Stomach (tissue), 9 donors: Measurements from ENCODE around the gene ROBO2. TPM values are rescaled to one million over a fixed set of nuclear protein-coding genes. Genes with fewer than 3 reads are reported as not detected.

ENCODE experiments used
- DNase-seq, 2 donors: peaks; one replicate each; pipeline versions ENCODE4 v3.0.0 to v3.0.0-alpha.2; 2013 to 2019
- H3K27ac ChIP-seq, 5 donors: fragments of 200-600 bp in 4 of 5; sonication (generic) in 4 of 5; one replicate each; pipeline ENCODE4 v1.5.1; 2013 to 2019; ENCODE audit warnings: mild to moderate bottlenecking in 1 of 5, moderate library complexity in 1 of 5
- H3K27me3 ChIP-seq, 3 donors: fragments of 200-600 bp; sonication (generic); one replicate each; pipeline ENCODE4 v1.5.1; 2017 to 2019; ENCODE audit warnings: mixed run types in 1 of 3
- H3K36me3 ChIP-seq, 4 donors: fragments of 200-600 bp; sonication (generic); 1 replicate in 3 of 4; 2 replicates in 1 of 4; pipeline ENCODE4 v1.5.1; 2016 to 2019
- H3K4me1 ChIP-seq, 4 donors: fragments of 200-600 bp; sonication (generic); one replicate each; pipeline ENCODE4 v1.5.1; 2016 to 2019
- H3K4me3 ChIP-seq, 4 donors: fragments of 200-600 bp; sonication (generic) in 3 of 4; one replicate each; pipeline ENCODE4 v1.5.1; 2016 to 2019; ENCODE audit warnings: mild to moderate bottlenecking in 1 of 4
- H3K9me3 ChIP-seq, 4 donors: fragments of 200-600 bp; sonication (generic); one replicate each; pipeline ENCODE4 v1.5.1; 2016 to 2019
- EP300 ChIP-seq: sonication (generic); formaldehyde crosslinking; IDR thresholded peaks from one replicate; pipeline ENCODE4 v1.6.1; 2017; ENCODE audit warnings: antibody characterized with exemption
- POLR2A ChIP-seq, 4 donors: fragments of 450-650 bp; IDR thresholded peaks; one replicate each; pipeline ENCODE4 v1.6.1; 2016; ENCODE audit warnings: antibody characterized with exemption in 4 of 4, control low read depth in 2 of 4, mild to moderate bottlenecking in 1 of 4, moderate library complexity in 1 of 4
- POLR2AphosphoS5 ChIP-seq, 3 donors: sonication (generic); formaldehyde crosslinking; IDR thresholded peaks; one replicate each; pipeline ENCODE4 v1.6.1; 2016; ENCODE audit warnings: antibody characterized with exemption in 3 of 3
- WGBS, 5 donors: extraction: QIAGEN DNeasy Blood & Tissue Kit in 3 of 5; methylation state at CpG; one replicate each; pipeline versions ENCODE4 v1.1.5 to v1.1.7; 2013 to 2018; 5-methylcytosine and 5-hydroxymethylcytosine counted together
- intact Hi-C: fragments of 100-400 bp; cut with DNase I; formaldehyde crosslinking; loops from one replicate; pipeline ENCODE4 v1.15.1; 2023; ENCODE audit warnings: low total_unique reads
- polyA plus RNA-seq, 3 donors: library from polyadenylated mRNA; stranded (reverse); fragments of 200-250 nt; gene quantifications; one replicate each; pipeline ENCODE4 v1.2.3, GENCODE V29; 2013
- total RNA-seq, 5 donors: library from RNA; depleted of rRNA; stranded (reverse); fragments of >200 nt; gene quantifications; one replicate each; pipeline versions ENCODE4 v1.1.0 to v1.2.3, GENCODE V29; 2014 to 2016
- TF ChIP-seq, protein P1 (sequence below), 7 experiments: fragments of 450-650 bp in 4 of 7; fragments of 200-600 bp in 3 of 7; sonication (generic) in 3 of 7; IDR thresholded peaks; one replicate each; pipeline ENCODE4 v1.5.1; 2016 to 2019; ENCODE audit warnings: antibody characterized with exemption in 7 of 7, control low read depth in 2 of 7, mild to moderate bottlenecking in 1 of 7
- donor health status: healthy with polysubstance abuse.
- donor health status: Bipolar disorder and iron deficiency.
- donor health status: healthy.

ROBO2 gene
- total and polyA plus RNA-seq, 8 donors = 0.25 to 11.4 (median 0.45) TPM; not detected in 2

DNA sequence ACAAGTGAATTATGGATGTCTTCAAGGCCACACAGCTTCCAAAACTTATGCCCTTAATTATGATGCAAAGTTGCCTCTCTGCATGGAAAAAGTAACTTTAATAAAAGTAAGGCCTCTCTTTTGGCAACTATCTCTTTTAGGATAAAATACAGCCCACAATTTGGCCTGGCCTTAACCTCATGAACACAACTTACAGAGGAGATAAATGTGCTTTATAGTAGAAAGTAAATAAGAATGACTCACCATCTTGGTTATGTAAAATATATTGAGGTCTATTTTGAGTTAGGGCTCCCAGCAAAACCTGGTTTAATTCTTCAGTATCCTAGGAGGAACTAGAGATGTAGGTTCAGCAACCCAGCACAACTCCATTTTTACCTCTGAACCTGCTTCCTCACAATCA is 164.0 kb downstream of the ROBO2 start:
- Histone ChIP-seq H3K27ac (no peak overlapping the region), H3K9me3 (no peaks in the 10 kb centered on the region), H3K36me3 (no peaks in the 10 kb centered on the region), H3K27me3 (no peaks in the 10 kb centered on the region), H3K4me1 (no peaks in the 10 kb centered on the region), H3K4me3 (no peak overlapping the region)
- TF ChIP-seq, protein P1, sequence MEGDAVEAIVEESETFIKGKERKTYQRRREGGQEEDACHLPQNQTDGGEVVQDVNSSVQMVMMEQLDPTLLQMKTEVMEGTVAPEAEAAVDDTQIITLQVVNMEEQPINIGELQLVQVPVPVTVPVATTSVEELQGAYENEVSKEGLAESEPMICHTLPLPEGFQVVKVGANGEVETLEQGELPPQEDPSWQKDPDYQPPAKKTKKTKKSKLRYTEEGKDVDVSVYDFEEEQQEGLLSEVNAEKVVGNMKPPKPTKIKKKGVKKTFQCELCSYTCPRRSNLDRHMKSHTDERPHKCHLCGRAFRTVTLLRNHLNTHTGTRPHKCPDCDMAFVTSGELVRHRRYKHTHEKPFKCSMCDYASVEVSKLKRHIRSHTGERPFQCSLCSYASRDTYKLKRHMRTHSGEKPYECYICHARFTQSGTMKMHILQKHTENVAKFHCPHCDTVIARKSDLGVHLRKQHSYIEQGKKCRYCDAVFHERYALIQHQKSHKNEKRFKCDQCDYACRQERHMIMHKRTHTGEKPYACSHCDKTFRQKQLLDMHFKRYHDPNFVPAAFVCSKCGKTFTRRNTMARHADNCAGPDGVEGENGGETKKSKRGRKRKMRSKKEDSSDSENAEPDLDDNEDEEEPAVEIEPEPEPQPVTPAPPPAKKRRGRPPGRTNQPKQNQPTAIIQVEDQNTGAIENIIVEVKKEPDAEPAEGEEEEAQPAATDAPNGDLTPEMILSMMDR (IDR thresholded peaks at IDR 0.05) = no peak
- TF ChIP-seq POLR2AphosphoS5 (IDR thresholded peaks at IDR 0.05) (no peak), EP300 (no peak), POLR2A (IDR thresholded peaks at IDR 0.05) (no peak)
- no peak for DNase-seq
- intact Hi-C loops = no loop called here

- WGBS, 5 donors = 78 to 88% (median 79%) methylated on average over 9 to 11 of the region's 11 CpGs
- intact Hi-C loops = no loop called here
- H3K9me3 ChIP-seq = no peaks in the 10 kb centered on the region
- H3K4me3 ChIP-seq = no peak overlapping the region
- no peaks in the 10 kb centered on the region for H3K27me3 ChIP-seq
- TF ChIP-seq POLR2AphosphoS5 (IDR thresholded peaks at IDR 0.05) (no peak), EP300 (no peak), POLR2A (IDR thresholded peaks at IDR 0.05) (no peak)
- TF ChIP-seq, protein P1 (IDR thresholded peaks at IDR 0.05) = no peak
- no peak overlapping the region for H3K27ac ChIP-seq
- no peaks in the 10 kb centered on the region for H3K4me1 ChIP-seq
- no peak for DNase-seq
- H3K36me3 ChIP-seq = no peaks in the 10 kb centered on the region
Measured at GRCh38 chr3:77204788-77205187, 164.9 kb downstream of the ROBO2 start.

DNA sequence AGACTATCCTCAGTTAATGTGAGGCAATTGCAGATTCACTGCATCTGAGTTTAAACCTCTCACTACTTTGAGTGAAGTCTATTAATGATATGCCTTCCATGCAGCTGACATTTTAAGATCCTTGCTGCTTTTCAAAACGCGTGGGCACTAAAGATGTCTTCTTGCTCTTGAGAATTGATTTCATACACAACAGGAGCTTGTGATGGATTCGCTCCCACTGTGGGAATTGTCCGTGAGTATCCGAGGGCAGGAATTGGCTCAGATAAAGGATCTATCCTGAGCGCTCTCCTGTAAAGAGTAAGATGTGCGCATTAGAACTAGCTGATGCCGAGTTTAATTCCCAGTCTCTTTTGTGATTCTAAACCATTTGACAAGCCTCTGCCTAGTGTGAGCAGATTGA is 167.9 kb downstream of the ROBO2 start:
- TF ChIP-seq POLR2AphosphoS5 (IDR thresholded peaks at IDR 0.05) (no peak), POLR2A (IDR thresholded peaks at IDR 0.05) (no peak), EP300 (no peak)
- TF ChIP-seq, protein P1 (IDR thresholded peaks at IDR 0.05) = no peak
- Histone ChIP-seq H3K27me3 (no peaks in the 10 kb centered on the region), H3K36me3 (no peaks in the 10 kb centered on the region), H3K4me3 (no peak overlapping the region), H3K4me1 (no peaks in the 10 kb centered on the region), H3K27ac (no peak overlapping the region), H3K9me3 (no peaks in the 10 kb centered on the region)
- 88 to 93% (median 90%) methylated on average over 8 of the region's 8 CpGs for WGBS, 5 donors
- DNase-seq = no peak
- intact Hi-C loops = no loop called here

DNA sequence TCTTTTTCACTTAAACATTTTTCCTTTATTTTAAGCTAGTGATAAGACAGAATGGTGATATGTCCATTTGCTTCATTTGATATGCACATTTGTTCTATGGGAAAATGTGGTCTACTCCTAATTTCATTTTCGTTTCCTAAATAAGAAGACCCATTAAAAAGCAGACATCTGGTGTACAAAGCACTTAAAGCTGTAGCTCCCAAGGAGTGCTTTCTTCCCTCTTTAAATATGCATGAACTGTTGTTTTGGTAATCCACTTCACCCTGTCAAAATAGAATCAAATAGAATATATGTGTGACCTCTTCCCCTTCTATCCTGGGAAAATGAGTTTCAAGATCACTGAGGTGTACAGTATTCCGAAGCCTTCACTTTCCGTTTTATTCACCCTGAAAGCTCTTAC is 182.8 kb downstream of the ROBO2 start:
- TF ChIP-seq EP300 (no peak), POLR2AphosphoS5 (IDR thresholded peaks at IDR 0.05) (no peak), POLR2A (IDR thresholded peaks at IDR 0.05) (no peak)
- TF ChIP-seq, protein P1 (IDR thresholded peaks at IDR 0.05) = no peak
- H3K36me3 ChIP-seq = no peaks in the 10 kb centered on the region
- WGBS, 5 donors = 69 to 87% (median 80%) methylated on average over 3 of the region's 3 CpGs
- DNase-seq = no peak
- intact Hi-C loops = no loop called here
- no peaks in the 10 kb centered on the region for H3K27me3 ChIP-seq
- no peaks in the 10 kb centered on the region for H3K4me1 ChIP-seq
- no peak overlapping the region for H3K4me3 ChIP-seq
- H3K9me3 ChIP-seq = no peaks in the 10 kb centered on the region
- no peak overlapping the region for H3K27ac ChIP-seq
